Amygdala (tissue), 56 donors: ENCODE measurements around the gene TMEFF1.
"Not testable (repeated sequence)": the region's sequence is repeated elsewhere in the genome, so short reads cannot be mapped to it uniquely, and the experiment has no call there.

Source experiments
- DNase-seq, 56 donors: peaks; one replicate each; lab custom pipeline; 2025; lab: John Stamatoyannopoulos, UW

The TMEFF1 gene

DNA sequence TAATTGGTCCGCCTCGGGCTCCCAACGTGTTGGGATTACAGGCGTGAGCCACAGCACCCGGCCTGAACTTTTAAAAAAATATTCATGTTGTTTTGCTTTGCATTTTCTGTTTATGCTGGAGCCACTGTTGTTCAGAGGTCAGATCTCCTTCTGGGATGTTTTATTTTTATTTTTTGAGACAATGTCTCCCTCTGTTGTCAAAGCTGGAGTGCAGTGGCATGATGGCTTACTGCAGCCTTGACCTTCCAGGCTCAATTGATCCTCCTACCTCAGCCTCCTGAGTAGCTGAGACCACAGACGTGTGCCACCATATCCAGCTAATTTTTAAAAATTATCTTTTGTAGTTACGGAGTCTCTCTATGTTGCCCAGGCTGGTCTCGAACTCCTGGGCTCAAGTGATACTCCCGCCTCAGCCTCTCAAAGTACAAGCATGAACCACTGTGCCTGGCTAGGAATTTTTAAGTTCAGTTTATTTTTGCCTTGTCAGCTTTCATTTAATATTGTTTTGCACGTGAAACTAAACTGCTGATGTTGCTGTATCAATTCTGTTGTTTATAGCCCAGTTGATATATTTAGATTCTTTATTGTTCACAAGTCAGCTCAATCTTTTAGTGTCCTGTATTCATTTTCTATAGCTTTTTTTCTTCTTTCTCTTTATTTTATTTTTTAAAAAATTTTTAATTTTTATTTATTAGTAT is 13.7 kb downstream of the TMEFF1 start:
- no peak for DNase-seq

DNA sequence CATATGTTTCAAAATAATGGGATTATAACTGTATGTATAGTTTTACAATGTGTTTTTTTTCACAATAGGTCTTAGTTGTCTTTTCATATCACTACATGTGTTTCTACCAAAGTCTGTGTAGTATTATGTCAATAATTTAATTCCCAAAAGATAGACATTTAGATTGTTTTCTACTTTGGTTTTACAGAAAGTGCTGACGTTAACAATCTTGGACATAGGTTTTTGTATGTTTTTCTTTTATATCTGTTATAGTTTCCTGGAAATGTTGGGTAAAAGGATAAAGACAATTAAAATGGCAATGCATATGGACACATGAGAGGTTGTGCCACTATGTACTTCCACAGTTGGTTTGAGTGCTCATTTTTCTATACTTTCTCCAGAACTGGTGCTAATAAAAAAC is 15.2 kb downstream of the TMEFF1 start:
- no peak for DNase-seq

DNA sequence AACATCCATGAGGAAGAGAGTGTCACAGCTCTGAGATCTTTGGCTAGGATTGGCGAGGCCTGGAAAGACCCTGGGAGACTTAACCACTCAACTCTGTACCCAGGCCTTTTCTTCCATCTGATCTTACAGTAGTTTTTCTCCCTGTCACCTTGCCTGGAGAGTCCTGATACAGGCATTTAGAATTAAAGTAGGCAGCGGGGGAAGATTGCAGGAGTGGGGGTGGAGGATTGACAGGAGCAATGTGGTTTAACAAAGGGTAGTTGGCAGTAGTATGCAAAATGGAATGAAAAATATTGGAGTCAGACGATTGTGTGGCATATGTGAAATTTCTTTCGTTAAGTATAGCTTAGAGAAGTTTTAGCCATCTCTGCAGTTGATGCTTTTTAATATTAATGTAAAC is 16.9 kb downstream of the TMEFF1 start:
- DNase-seq: no peak

DNA sequence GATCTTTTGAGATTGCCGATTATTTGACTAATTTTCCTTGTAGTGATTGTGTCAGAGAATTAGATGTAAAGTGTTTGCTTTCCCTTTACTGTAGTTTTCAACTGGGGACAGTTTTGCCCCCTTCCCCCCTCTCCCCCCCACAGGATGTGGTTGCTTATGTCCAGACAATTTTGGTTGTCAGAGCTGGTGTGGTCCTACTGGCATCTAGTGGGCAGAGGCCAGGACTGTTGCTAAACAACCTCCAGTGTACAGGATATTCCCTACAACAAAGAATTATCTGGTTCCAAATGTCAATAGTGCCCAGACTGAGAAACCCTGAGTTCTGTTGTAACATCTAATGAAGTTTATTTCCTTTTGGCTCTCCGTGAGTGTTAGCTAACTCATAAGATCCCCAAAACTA is 20.0 kb downstream of the TMEFF1 start:
- DNase-seq: peak in 4 of 56 donors; percentile 10 to 22 (median 12)

DNA sequence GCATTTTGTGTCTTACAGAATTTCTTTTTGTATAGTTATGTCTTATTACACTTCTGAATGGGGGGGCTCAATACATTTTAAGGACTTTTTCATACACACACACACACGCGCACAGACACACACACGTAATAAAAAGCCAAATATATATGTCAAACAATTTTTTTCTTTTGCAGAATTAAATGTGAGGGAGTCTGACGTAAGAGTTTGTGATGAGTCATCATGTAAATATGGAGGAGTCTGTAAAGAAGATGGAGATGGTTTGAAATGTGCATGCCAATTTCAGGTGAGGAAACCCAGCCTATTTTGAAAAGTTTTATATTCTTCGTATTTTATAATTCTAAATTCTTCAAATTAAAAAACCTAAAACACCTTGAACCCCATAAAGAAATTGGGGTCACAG is 25.6 kb downstream of the TMEFF1 start:
- DNase-seq: no peak

DNA sequence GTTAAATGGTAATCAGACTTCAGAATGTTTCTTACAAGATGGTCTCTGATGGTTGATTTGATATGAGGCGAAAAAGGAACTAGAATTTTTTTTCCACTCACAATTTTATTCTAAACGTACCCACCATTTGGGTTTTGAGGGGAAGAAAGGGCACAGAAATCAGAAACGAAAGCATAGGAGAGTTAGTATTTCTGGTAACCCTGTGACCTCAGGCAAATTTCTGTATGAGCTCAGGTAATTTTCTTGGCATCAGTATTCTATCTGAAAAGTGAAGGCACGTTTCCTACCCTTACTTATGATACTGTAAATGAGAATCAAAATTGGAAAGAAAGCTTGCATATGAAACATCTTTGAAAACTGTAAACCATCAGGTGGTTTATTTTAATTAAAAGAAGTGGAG is 26.5 kb downstream of the TMEFF1 start:
- no peak for DNase-seq

DNA sequence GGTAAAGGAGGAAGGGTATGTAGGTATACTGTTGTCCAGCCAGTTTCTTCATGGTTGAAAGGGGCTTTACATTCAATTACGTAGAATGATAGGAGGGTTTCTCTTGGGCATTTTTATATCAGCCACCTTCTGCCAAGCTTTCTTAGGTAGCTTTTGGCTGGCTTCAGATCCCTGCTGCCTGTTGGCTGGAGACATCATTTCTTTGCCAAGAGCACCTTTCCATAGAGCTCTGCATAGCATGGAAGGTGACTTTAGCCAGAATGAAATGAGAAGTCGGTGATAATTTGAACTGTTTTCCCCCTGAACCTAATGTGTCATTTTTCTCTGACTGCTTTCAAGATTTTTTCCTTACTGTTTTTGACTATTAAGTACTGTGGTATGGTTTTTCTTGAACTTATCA is 26.9 kb downstream of the TMEFF1 start:
- DNase-seq: no peak

DNA sequence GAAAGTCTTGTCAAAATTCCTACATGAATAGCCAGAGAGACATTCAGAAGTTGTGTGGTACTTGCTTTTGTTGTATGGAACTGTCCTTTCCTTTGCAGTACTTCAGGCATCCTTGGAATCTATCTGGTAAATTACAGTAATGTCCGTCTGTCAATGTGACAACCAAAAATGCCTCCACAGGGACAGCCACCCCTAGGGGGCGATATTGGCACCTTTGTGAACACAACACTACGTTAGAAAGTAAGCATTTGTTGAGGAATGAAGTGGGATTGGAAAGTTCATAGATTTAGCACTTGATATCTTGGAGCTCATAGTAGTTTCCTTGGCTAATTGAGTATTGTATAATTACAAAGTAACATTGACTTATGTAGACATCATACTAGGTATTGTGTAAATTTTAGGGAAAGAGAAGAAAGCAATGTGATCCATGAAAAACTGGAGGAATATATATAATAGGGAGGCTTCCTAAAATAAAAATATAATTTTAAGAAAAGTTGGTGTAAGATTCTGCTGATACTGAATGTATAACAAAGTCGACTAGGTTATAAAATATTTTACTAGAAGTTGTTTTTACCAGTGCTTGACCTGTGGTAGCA is 32.7 kb downstream of the TMEFF1 start:
- DNase-seq: peak in 23 of 56 donors; percentile 1 to 80 (median 12)

DNA sequence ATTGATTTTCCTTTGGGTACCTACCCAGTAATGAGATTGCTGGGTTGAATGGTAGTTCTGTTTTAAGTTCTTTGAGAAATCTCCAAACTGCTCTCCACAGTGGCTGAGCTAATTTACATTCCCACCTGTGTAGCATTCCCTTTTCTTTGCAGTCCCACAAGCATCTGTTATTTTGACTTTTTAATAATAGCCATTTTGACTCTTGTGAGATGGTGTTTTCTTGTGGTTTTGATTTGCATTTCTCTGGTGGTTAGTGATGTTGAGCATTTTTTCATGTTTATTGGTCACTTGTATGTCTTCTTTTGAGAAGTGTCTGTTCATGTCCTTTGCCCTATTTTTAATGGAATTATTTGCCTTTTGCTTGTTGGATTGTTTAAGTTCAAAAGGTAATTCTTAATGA is 34.4 kb downstream of the TMEFF1 start:
- DNase-seq: not testable (repeated sequence)

DNA sequence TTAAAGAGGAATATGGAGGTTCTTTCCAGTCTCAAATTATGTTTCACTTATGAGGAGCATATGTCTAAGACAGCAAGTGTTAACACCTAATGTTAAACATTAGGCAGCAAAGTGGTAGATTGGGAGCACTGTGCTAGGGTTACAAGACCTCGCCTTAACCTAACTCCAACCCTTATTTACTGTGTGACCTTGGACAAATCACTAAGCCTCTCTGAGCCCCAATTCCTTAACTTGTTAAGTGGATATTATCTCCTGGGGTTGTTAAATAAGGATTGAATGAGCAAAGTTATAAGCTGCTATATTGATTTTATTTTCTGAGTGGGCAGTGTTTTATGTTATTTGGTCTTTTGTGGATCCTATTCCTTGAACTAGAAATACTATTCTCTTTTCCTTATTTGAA is 38.3 kb downstream of the TMEFF1 start:
- no peak for DNase-seq

DNA sequence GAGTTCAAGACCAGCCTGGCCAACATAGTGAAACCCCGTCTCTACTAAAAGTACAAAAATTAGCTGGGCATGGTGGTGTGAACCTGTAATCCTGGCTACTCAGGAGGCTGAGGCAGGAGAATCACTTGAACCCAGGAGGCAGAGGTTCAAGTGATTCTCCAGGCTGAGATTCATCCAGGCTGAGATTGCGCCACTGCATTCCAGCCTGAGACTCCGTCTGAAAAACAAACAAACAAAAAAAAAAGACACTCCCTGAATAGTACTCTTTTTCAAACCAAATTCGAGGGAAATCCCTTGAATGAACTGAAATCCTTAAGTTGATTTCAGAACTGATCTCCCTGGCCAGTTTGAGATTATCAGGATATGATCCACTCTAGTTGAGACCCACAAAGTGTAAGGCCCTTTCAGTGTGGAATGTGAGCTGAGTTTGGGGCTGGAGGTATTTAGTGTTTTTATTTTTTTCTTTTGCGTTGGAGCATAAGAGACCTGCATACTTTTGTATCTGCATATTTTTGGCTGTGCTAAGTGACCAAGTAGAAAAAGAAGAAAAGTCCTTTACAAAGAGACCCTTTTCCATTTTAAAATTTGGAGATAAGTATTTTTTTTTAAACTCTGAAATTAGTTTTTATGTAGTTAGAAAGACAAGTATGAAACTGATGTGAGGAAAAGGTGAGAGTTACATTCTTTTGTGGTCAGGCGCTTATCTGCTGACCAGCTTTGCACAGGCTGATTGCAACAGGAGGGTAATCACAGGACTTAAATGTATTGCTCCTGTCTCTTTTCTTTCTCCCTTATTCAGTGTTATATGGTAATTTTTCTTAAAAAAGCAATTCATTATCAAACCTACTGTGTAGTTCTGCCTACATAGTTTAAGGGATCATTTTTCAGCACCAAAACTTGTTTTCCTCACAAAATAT is 42.9 kb downstream of the TMEFF1 start:
- DNase-seq: no peak

DNA sequence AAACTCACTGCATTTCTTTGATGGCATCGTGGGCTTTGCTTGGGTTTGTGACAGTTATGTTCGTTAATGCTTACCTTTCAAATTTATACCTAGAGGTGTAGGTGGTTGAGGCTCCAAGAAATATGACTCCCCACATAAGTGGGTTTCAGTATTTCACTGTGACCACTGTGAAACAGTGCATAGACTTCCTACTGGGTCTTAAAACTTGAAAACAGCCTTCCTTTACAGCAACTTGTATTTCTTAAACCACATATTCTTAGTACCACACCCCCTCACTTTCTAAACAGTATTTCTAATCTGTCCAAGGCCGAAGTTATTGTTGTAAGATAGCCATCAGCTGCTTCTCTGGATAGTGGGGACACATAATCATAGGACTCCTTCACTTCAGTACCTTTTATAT is 48.3 kb downstream of the TMEFF1 start:
- no peak for DNase-seq

DNA sequence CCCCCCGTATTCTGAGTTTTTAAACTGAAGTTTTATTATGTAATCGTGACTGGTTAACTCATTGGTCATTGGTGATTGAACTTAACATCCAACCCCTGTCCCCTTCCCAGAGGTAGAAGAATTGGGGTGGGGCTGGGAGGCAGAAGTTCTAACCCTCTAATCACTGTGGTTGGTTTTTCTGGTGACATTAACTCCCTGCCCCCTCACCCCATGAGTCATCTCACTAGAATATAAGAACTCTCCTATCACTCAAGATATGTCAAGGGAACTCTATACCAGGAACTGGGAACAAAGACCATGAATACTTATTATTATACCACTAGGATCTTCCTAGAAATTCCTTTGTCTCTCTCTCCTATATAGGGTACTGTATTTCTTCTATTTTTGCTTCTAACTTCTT is 52.6 kb downstream of the TMEFF1 start:
- no peak for DNase-seq

DNA sequence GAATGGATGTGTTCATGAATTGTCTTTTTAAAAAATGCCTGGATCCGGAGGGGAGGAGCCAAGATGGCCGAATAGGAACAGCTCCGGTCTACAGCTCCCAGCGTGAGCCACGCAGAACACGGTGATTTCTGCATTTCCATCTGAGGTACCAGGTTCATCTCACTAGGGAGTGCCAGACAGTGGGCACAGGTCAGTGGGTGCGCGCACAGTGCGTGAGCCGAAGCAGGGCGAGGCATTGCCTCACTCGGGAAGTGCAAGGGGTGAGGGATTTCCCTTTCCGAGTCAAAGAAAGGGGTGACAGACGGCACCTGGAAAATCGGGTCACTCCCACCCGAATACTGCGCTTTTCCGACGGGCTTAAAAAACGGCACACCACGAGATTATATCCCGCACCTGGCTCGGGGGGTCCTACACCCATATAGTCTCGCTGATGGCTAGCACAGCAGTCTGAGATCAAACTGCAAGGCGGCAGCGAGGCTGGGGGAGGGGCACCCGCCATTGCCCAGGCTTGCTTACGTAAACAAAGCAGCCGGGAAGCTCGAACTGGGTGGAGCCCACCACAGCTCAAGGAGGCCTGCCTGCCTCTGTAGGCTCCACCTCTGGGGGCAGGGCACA is 54.3 kb downstream of the TMEFF1 start:
- not testable (repeated sequence) for DNase-seq

DNA sequence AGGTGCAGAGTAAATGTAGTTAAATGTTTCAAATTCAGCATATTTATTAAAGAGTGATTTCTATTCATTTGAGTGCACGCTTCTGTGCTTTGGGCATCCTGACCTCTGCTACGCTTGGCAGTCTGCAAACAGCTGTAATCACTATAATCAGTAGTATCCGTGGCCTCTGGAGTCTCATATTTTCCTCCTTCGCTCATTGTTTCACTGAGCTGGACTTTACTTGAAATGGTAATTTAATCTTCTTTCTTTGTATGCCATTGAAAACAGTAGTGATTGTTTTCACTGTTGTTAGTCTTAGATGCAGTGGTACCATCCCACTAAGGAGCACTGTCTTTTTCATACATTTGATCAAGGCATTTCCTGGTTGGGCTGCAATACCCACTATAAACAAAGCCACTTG is 61.5 kb downstream of the TMEFF1 start:
- no peak for DNase-seq

DNA sequence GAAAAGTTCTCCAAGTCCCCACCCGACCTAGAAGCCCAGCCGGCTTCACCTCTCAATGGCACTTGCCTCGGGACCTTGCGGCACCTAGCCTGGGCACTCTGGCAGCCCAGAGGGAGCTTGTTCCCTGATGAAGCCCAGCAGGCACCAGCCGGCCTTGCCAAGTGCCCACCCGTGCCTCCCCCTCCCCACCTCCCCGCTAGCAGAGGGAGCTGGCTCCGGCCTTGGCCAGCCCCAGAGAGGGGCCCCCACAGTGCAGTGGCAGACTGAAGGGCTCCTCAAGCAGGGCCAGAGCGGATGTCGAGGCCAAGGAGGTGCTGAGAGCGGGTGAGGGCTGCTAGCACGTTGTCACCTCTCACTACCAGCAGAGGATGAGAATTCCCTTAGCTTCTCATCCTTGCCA is 67.4 kb downstream of the TMEFF1 start:
- DNase-seq: no peak

DNA sequence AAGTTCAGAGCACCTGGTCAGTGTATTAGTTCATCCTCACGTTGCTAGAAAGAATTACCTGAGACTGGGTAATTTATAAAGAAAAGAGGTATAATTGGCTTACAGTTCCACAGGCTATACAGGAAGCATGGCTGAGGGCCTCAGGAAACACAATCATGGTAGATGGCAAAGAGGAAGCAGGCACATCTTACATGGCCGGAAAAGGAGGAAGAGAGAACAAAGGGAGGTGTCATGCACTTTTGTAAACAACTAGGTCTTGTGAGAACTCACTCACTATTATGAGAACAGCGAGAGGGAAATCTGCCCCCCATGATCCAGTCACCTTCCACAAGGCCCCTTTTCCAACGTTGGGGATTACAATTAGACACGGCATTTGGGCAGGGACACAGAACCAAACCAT is 76.1 kb downstream of the TMEFF1 start:
- no peak for DNase-seq

DNA sequence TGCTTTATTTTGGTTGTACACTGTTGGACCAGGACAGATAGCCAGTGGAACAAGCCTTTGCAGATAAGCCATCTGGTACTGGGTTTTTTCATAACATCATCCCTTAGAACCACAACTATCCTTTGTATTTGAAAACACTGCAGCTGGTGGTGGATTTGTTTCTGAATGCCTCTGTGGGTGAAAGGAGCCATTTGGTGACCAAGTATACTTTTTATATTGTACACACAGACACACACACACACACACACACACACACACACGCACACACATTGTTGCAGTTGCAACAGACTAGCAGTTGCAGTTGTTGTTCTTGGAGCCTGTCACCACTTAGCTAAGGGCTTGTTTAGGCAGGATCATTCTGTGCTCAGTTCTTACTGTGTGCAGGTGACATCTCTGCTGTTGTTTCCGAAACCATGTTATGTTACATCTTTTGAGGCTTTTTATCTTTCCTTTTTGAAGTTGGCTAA is 82.0 kb downstream of the TMEFF1 start:
- DNase-seq: peak in 42 of 56 donors; percentile 4 to 75 (median 26)

DNA sequence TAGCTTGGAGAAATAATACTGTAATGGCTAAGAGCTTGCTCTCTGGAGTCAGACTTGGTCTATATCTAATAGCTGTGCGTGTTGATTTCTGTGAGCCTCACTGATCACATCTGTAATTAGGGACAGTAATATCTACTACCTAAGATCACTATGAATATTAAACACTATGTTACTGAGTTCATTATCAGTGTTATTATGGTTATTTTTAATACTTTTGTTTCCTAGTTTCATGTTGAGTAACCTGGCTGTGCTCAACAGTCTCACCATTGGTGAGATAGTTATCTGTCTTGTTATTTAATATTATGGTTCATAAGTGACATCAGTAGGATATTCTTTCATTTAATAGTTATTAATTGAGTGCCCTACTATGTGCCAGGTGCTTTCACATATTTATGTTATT is 82.5 kb downstream of the TMEFF1 start:
- no peak for DNase-seq

DNA sequence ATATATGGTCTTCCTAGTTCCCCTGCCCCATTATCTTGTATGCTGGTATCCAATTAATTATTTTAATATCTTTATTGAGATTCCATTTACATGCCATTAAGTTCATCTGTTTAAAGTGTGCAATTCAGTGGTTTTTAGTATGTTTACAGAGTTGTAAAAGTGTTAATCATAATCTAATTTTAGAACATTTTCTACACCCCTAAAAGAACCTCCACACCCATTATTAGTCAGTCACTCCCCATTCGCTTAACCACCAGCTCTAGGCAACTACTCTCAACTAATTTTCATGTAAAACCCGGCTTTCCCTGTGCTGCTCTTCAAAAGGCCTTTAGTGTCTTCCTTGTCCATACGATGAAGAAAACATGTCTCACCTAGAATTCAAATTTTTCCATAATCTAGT is 84.1 kb downstream of the TMEFF1 start:
- no peak for DNase-seq

DNA sequence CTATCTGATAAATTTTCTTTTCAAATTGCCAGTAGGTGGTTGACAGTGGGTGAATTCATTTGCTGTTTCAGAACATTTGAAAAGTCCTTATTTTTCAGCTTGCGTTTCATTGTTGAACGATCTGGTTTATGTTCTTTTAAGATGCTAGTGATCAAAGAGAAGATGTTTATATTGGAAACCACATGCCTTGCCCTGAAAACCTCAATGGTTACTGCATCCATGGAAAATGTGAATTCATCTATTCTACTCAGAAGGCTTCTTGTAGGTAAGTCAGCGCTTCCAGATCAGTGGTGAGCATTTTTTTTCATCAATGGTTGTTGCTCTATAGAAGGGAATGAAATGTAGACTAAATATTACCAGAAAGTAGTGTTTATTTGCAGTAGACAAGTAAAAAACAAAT is 88.3 kb downstream of the TMEFF1 start:
- DNase-seq: no peak
